ENCODE data around the gene C6orf120.

DNA sequence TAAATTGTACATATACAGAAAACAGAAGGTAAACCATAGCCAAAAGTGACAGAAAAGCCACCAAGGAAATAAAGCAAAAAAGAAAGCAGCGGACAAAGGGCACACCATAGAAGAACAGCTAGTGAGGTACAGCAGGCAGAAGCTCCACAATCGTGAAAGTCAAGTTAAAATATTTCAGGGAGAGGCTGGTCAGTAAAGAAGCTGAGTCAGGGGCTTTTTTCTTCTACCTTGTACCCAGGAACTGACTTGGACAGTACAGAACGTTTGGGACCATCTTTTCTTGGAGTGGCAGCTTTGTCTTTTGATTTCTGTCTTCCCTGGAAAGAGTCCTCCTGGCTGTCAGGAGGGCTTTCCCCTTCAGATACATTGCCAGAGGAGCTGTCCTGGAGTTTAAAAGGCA, 8.1 kb downstream of the C6orf120 start:
- TF ChIP-seq CTCF (IDR thresholded peaks at IDR 0.05) = no peak
- no peak for TF ChIP-seq POLR2A (IDR thresholded peaks at IDR 0.05)
